HG03442 (cell line): ENCODE results near the gene NFATC2.
A peak's percentile ranks its signal among the peaks of the same experiment; 100 is the strongest.
"Not testable (repeated sequence)": the region's sequence is repeated elsewhere in the genome, so short reads cannot be mapped to it uniquely, and the experiment has no call there.

Experiments
- ATAC-seq: cut with Tn5 transposase; IDR thresholded peaks from one replicate; pipeline ENCODE4 v1.9.1; 2021; ENCODE audit warnings: mild to moderate bottlenecking, moderate library complexity; ENCODE audit not compliant: unreplicated experiment

NFATC2 gene

GRCh38 chr20:51481341-51481914 is 61.1 kb downstream of the NFATC2 start:
- no peak for ATAC-seq

- peak; percentile 77 for ATAC-seq
Observed at GRCh38 chr20:51480507-51481270, 61.8 kb downstream of the NFATC2 start.

- not testable (repeated sequence) for ATAC-seq
Observed at GRCh38 chr20:51476106-51476505, 66.4 kb downstream of the NFATC2 start.

- no peak for ATAC-seq
Observed at GRCh38 chr20:51473771-51474170, 68.7 kb downstream of the NFATC2 start.

GRCh38 chr20:51473256-51473655 is 69.3 kb downstream of the NFATC2 start:
- no peak for ATAC-seq

- ATAC-seq, result no peak
Observed at GRCh38 chr20:51470907-51471411, 71.6 kb downstream of the NFATC2 start.

GRCh38 chr20:51470499-51470820 is 72.1 kb downstream of the NFATC2 start:
- no peak for ATAC-seq

GRCh38 chr20:51469578-51470498 is 72.7 kb downstream of the NFATC2 start:
- no peak for ATAC-seq

- ATAC-seq, result no peak
Observed at GRCh38 chr20:51469046-51469445, 73.5 kb downstream of the NFATC2 start.

GRCh38 chr20:51468636-51469035 is 73.9 kb downstream of the NFATC2 start:
- ATAC-seq, result no peak

- ATAC-seq, result no peak
Observed at GRCh38 chr20:51467956-51468626, 74.4 kb downstream of the NFATC2 start.

- no peak for ATAC-seq
Observed at GRCh38 chr20:51463998-51464397, 78.5 kb downstream of the NFATC2 start.

GRCh38 chr20:51463560-51463959 is 79.0 kb downstream of the NFATC2 start:
- ATAC-seq, result no peak

GRCh38 chr20:51462566-51463276 is 79.8 kb downstream of the NFATC2 start:
- no peak for ATAC-seq

GRCh38 chr20:51461846-51462245 is 80.7 kb downstream of the NFATC2 start:
- ATAC-seq, result not testable (repeated sequence)

- ATAC-seq, result no peak
Observed at GRCh38 chr20:51461306-51461705, 81.2 kb downstream of the NFATC2 start.

GRCh38 chr20:51460569-51461265 is 81.8 kb downstream of the NFATC2 start:
- ATAC-seq, result peak; percentile 94

GRCh38 chr20:51460163-51460562 is 82.4 kb downstream of the NFATC2 start:
- no peak for ATAC-seq

GRCh38 chr20:51458751-51459439 is 83.6 kb downstream of the NFATC2 start:
- no peak for ATAC-seq
